GM19397 (cell line): ENCODE data around the gene DDB1.
A peak's percentile ranks its signal among the peaks of the same experiment; 100 is the strongest.

Experiments used
- ATAC-seq: cut with Tn5 transposase; IDR thresholded peaks from one replicate; pipeline ENCODE4 v1.9.1; 2021; ENCODE audit warnings: mild to moderate bottlenecking, moderate library complexity; ENCODE audit not compliant: unreplicated experiment

DDB1 gene

DNA sequence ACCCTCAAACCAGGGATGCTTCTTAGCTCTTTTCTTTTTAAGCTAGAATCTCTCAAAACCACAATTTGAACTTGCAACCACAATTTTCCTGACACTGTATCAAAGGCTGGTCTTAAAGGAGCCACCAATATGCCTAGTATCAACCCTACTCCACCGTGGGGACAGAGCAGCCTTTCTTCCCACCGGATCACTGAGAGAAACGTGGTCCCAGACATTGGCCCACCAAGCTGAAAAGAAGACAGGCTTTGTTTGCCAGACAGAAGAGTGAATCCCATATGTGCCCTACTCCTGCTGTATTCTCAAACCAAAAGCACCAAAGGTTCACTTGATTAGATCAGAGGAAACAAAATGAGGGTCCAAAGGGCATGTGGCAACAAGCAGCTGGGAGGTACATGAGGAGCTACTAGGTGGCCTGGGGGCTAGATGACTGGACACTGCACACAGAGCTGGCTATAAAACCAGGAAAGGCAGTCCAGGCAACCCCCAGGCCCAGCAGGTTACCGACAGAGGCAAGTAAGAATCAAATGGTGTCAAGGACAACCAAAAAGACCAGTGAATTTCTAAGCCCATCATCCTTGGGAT lies 34.2 kb downstream of the DDB1 start:
- ATAC-seq: no peak

DNA sequence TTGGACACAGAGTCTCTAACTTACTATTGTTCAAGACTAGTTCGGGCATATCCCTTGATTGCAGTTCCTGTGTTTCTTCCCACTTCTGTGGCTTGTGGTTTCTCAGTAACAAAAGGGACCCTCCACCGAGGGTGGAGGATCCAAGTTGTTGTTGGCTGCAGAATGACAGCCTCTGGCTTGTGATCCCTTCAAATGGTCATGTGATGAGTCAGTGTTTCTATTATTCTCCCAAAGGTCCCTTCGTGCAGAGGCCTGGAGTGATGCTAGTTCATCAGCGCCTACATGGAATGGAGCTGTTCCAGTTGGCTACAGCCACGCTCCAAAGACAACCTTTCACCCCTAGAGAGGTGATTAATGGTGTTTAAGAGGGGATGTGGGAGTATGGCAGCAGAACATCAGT lies 35.2 kb downstream of the DDB1 start:
- no peak for ATAC-seq

DNA sequence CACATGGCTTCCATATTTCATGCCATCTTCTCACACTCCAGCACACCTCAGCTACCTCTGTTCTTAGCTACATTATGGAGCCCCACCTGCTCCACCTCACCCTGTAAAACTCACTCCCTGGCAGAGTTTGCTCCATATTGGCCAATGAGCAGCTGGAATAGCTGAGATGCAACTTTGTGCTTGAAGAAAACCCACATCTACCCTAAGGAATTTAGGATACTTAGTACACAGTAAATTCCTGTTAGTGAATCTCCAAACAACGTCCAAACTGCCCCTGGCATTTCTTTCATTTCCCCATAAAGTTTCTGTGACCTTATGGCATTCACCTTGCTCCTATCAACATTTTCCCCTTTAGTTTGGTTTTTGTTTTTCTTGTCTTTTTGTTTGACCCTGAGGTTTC lies 35.6 kb downstream of the DDB1 start:
- no peak for ATAC-seq

DNA sequence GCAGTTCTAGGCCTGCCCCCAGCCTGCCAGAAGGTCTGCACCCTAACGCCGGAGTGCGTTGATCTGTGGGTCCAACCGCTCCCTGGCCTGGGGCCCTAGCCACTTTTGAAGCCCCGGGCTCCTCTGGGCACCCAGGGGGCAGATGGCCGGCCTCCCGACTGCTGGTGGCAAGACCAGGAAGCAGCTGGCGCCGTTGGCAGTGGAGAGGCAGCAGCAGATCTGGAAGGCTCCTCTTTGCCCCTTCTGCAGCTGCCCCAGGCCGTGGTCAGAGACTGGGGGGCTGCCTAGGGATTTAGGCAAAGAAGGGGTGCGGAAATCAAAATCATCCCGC lies 37.3 kb downstream of the DDB1 start:
- no peak for ATAC-seq

DNA sequence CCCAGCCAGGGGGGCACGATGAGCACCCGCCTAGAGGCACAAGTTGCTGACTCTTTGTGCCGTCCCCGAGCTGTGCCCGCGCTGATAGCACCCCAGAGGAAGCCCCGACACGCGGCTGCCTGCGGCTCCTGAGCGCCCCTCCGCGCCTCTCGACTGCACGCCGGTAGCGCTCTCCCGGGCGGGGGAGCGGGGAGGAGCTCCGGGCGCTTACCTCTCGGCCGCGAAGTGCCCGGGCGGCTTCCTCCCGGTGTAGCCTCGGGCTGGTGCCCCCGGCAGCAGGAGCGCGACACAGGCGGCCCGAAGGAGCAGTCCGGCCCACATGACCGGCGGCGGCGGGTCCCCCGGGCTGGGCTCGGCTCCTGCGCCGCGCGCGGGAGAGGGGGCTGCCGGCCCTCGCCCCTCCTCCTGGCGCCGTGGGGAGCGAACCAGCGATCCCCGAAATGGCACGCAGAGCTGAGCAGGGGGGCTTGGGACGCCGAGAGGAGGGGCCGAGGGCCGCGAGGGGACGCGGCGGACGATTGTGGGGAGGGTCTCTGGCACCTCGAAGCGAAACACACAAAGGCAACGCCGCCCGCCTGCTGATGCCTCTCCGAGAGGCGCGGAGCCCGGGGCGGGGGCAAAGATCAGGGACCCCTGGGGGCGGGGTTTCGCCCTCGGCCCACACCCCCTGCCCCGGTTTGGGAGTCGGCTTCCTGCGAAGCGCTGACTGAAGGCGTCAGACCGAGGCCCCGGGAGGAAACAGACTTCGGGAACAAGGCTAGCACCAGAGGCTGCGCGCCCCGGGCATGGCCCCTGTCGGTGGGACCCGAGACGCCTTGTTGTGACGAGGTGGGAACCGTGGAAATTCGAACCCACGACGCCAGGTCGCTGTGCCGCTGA lies 37.9 kb downstream of the DDB1 start, which contains the start of gene VWCE:
Gene VWCE, minus strand, starts transcription at position 600 of the 879 bp plus-strand sequence. Its CDS starts 279 bp downstream, at position 321.
- peak; percentile 80 for ATAC-seq

DNA sequence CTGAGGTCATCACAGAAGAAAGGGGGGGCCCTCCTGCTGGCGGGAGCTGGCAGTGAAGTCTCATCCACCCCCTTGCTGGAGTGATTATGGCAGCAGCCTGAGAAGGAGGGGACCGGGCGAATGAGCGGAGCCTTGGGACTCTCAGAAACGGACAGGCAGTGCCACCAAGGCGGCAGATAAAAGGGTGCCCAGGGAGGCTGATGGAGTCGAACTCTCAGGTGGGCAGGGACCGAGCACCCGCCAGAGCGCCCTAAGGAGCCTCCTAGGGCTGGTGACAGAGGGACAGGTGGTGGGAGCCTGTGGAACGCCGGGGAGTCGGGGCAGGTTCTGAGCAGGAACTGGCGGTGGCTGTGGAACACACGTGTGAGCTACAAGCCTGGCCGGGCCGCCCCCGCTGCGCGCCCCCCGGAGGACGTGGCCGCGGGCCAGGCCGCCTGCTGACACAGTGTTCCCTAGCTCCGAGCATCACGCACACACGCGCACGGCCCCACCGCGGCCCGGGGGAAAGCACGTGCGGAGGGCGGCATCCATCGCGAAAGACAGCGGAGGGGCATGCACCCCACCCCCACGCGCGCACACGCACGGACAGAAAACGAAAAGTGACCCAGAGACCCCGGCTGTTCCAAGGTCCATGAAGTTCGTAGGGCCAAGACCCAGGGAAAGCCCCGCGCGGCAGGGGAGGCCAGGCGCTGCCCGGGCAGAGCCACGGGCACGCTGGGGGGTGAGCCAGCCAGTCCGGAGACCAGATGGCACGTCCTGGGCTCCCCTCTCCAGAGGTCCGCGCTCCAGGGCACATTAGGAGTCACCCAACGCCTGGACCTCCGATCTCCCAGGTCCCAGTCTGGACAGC lies 38.8 kb downstream of the DDB1 start:
- peak; percentile 33 for ATAC-seq

DNA sequence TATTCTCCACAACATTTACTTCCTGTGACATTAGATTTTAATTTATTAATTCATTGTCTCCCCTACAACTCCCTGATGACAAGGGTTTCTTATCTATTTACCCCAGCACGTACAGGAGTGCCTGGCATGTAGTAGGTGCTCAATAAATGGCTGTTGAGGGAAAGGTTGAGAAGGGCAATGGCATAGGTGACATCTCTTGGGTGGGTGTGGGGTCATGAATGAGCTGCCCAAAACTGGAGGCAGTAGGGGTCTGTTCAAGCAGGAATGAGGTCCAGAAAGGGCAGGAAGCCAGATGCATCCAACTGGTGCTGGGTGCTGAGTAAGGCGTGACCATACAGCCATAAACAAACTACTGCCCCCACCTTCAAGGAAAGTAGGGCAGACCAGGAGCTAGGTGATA lies 40.5 kb downstream of the DDB1 start:
- no peak for ATAC-seq

DNA sequence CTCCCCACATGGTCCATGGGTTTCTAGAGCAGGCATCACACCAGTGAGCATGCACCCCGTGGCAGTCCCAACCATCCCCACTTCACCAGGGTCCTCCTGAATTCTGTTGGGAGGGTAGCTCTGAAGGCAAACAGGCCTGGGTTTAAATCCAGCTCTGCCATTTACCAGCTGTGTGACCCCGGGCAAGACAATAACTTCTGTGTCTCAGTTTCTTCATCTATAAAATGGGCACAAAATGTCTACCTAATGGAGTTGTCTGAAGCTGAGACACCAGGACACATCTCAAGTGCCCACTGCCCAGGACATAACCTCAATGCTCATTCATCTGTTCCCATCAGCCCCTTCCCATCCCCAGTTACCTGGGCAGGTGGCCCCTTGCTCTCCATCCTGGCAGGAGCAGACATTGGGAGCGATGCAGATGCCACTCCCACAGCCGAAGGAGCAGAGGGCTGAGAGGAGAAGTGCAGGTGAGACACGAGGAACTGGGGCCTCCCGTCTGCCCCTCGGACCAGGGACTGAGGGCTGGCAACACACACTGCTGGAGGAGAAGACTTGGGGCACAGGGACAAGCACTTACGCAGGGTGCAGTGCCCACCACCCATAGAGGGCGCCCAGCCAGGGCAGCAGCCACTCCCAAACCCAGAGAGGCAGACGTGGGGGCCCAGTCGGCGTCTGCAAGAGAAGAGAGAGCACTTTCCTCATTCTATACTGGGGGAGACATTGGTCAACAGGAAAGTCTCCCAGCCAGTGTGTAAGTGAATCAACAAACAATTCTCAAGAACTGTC lies 41.8 kb downstream of the DDB1 start:
- no peak for ATAC-seq

DNA sequence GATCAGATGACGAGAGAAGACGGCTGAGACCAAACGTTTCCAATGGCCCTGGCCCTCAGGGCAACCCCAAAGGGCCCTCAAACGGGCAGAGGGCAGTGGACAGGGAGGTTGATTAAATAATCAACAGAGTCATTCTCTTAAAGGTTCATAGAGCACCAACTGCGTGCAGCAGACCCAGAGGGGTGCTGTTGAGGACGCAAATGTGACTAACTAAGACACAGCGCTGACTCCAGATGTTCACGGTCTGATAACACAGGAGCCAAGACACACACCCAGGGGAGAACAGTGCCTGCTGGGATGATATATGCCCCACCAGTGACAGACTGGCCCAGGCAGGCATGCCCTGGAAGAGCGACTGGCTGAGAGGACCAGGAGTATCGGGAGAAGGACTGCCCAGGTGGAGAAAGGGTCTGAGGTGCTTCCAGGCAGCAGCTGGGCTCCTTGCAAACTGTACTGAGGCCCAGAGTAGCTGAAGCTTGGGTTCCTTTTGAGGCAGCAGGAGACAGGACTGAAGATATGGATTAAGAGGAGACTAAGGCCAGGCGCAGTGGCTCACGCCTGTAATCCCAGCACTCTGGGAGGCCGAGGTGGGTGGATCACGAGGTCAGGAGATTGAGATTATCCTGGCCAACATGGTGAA lies 45.4 kb downstream of the DDB1 start:
- no peak for ATAC-seq

DNA sequence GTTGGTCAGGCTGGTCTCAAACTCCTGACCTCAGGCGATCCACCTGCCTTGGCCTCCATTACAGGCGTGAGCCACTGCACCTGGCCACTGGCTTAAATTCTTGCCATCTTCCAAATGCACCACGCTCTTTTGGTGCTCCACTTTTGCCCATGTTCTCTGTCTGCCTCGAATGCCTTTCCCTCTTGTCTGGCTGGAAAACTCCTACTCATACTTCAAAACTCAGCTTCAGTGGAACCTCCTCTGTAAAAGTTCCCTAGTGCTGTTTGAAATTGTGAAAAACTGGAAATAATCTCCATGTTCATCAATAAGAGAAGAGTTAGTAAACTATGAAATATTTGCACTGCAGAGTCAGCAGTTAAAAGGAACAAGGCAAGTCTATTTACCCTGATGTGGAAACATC lies 49.3 kb downstream of the DDB1 start:
- ATAC-seq: no peak

DNA sequence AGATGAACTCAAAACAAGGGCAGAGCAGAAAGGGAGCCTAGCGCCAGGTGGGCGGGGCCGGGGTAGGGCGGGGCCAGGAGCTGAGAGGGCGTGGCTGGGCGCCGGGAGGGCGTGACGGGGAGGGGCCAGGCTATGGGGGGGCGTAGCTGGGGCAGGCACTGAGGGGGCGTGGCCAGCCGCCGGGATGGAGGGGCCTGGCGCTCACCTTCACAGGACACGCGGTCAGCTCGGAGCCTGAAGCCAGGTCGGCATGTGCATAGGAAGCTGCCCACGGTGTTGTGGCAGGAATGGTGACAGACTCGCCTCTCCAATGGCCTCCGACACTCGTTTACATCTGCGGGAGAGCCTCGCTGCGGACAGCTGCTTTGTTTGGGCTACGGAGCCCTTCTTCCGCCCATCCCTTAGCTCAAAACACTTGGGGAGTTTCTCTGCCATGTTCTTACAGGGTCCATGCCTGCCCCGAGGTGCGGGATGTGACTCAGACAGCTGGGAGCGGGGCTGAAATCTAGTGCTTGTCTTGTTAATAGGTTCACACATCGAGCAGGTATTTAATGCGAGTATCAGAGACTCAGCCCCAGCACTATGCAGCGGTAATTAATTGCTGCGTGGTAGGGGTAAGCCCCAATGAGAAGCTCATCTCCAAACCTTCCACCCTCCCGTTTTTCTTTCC lies 51.2 kb downstream of the DDB1 start:
- no peak for ATAC-seq

DNA sequence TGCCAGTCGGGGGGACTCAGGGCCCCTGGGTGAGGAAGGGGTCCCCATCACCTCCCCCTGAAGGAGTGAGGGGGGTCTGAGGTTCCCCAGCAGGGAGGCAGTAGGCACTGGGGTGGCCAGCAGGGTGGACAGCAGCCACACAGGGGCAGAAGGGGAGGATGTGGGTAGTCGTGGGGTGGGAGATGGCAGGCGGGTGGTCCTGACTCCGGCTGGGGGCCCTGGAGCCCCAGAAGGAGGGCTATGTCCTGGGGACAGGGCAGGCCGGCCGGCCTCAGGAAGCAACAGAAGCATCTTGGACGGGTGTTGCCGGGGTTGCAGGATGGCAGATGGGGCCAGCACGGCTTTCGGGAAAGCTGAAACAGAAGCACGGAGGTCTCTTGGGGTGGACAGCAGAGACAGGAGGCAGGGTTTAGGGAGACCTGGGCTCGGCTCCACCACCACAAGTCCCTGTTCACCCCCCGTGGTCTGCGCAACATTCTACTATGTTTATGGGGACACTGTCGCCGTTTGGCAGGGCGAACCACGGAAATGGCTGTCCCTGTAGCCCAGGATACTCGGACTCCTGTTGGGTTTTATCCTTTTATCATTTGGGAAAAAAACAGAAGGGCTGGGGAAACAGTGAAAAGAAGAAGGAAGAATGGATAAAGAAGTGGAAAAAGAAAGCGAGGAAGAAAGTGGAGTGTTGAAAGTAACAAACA lies 51.9 kb downstream of the DDB1 start:
- ATAC-seq: no peak

DNA sequence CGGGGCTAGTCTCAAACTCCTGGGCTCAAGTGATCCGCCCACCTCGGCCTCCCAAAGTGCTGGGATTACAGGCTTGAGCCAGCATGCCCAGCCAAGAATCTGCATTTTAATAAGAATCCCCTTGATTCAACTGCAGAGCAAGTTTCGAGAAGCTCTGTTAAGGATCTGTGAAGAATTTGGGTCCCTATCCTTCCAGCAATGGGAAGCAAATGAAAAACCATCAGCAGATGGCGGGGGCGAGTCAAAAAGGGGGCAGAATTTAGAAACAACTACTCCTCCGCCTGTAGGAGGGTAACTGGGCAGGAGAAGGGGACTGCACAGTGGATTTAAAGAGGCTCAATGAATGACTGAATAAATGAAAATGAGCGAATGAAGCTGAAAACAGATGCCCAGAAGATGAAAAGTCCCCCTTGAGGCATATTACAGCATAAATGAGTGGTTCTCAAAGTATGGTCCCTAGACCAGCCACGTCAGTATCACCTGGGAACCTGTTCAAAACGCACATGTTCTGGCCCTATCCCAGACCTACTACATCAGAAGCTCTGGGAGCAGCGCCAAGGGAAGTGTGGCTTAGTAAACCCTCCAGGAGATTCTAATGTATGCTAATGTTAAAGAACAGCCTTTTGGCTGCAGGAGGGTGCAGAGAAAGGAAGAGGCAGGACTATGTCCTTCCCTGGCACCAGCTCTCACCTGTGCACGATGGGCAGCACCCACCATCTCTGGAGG lies 52.8 kb downstream of the DDB1 start:
- no peak for ATAC-seq

DNA sequence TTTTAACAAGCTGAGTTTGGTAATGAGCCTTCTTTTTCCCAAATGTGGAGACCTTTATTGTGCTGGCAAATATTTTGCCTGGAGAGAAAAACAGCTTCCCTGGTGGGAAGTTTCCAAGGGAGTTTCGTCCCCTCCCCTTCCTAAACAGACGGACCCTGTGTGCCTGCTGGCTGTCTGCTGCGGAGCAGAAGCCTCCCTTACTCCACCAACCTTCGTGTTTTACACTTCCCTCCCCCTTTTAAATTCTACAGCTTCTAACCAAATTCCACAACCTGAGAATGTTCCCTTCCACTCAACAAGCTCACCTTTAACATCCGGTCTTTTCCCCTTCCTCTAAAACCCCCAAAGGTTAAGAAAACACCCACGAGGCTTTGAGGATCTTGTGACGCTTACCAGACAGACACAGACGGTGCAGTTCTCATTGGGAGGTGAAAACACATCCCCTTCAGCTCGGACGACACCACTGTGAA lies 54.9 kb downstream of the DDB1 start:
- no peak for ATAC-seq

DNA sequence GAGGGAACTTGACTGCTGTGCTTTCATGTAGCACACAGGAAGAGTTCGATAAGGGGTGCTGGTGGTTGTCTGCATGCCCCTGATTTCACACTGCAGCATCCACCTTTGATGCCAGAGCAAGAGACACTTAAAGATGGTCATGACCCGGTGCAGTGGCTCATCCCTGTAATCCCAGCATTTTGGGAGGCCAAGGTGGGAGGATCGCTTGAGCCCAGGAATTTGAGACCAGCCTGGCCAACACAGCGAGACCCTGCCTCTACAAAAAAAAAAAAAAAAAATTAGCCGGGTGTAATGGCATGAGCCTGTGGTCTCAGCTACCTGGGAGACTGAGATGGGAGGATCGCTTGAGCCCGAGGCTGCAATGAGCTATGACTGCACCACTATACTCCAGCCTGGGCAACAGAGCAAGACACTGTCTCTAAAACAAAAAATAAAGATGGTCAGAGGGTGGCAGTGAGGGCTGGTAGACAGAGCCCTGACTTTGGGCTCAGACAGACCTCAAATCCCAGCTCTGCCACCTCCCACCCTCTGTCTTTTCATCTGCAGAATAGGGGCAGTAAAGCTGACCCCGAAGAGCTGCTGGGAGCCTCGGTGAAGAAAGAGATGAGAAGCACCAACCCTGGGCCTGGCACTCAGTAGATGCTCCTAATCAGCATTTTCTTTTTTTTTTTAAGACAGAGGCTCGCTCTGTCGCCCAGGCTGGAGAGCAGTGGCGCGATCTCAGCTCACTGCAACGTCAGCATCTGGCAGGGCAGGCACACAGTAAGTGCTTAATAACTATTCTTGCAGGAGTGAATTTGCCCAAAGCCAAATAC lies 55.5 kb downstream of the DDB1 start:
- no peak for ATAC-seq

DNA sequence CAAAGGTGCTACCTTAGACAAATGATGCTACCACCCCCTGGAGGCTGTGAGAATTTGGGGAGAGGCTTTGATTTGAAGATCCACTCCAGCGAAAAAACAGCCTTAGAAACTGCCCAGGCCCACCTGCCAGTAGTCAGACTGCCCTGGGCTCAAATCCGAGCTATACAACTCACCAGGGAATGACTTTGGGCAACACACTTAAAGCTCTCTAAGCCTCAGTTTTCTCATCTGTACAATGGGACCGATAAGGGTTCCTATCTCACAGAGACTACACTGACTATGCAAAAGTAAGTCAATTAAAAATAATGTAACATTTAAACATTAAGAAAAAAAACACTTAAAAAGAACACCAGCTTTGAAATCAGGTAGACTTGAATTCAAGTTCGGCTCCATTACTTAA lies 57.7 kb downstream of the DDB1 start:
- ATAC-seq: no peak

DNA sequence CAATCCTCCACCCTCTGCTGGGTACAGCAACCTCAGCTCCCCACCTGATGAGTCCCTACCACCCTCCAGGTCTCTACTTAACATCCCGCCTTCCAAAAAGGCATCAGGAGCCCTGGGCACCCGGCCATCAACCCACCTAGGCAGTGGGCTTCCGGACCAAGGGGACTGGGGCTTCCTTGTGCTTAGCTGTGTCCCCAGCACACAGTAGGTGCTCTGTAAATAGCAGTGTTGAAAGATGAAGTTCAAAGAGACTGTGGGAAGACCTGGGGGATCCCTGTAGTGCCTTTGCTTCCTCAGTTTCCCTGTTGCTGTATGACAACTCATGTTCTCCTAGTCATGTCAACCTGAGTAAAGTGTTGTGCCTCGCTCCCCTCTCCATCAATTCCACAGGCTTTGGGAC lies 58.8 kb downstream of the DDB1 start:
- ATAC-seq: no peak
